Activated naive CD8-positive, alpha-beta T cell treated with anti-CD3 and anti-CD28 coated beads, Interleukin-2, amount 10 ng/mL, durations not matched to agents 7 days and 5 days (primary cell): ENCODE data around the gene GSTO2. TPM values are rescaled to one million over a fixed set of nuclear protein-coding genes. Genes with fewer than 3 reads are reported as not detected.
A peak's percentile ranks its signal among the peaks of the same experiment; 100 is the strongest.

Experiments
- ATAC-seq: fragments of 150-1000 bp; cut with Tn5 transposase; one replicate; pipeline ENCODE4 v1.10.0; 2021; ENCODE audit warnings: low read depth, moderate library complexity
- POLR2A ChIA-PET: fragments of 350-600 bp; sonication (Branson Sonifier 250); formaldehyde crosslinking; loops from one replicate; lab custom pipeline; 2021; ENCODE audit warnings: antibody characterized with exemption; lab: Charles Lee
- DNase-seq: peaks from one replicate; pipeline ENCODE4 v3.0.0; 2021
- H3K27ac Mint-ChIP-seq: one replicate; pipeline ENCODE4 v1.8.0; 2022; ENCODE audit warnings: mild to moderate bottlenecking, mixed read lengths
- H3K27me3 Mint-ChIP-seq: one replicate; pipeline ENCODE4 v1.8.0; 2022; ENCODE audit warnings: mild to moderate bottlenecking, moderate library complexity, mixed read lengths
- H3K36me3 Mint-ChIP-seq: one replicate; pipeline ENCODE4 v1.8.0; 2021; ENCODE audit warnings: mild to moderate bottlenecking, mixed read lengths
- H3K4me1 Mint-ChIP-seq: one replicate; pipeline ENCODE4 v1.8.0; 2021; ENCODE audit warnings: mixed read lengths
- H3K4me3 Mint-ChIP-seq: one replicate; pipeline ENCODE4 v1.8.0; 2022; ENCODE audit warnings: mild to moderate bottlenecking, moderate library complexity, mixed read lengths
- H3K9me3 Mint-ChIP-seq: one replicate; pipeline ENCODE4 v1.8.0; 2021; ENCODE audit warnings: mixed read lengths
- total RNA-seq, 2 experiments: library from RNA; stranded (reverse); gene quantifications; one replicate each; pipeline ENCODE4 v1.2.3, GENCODE V29; 2021

Gene GSTO2
- total RNA-seq, 2 experiments from 2014 or later, result 1.4 TPM

DNA sequence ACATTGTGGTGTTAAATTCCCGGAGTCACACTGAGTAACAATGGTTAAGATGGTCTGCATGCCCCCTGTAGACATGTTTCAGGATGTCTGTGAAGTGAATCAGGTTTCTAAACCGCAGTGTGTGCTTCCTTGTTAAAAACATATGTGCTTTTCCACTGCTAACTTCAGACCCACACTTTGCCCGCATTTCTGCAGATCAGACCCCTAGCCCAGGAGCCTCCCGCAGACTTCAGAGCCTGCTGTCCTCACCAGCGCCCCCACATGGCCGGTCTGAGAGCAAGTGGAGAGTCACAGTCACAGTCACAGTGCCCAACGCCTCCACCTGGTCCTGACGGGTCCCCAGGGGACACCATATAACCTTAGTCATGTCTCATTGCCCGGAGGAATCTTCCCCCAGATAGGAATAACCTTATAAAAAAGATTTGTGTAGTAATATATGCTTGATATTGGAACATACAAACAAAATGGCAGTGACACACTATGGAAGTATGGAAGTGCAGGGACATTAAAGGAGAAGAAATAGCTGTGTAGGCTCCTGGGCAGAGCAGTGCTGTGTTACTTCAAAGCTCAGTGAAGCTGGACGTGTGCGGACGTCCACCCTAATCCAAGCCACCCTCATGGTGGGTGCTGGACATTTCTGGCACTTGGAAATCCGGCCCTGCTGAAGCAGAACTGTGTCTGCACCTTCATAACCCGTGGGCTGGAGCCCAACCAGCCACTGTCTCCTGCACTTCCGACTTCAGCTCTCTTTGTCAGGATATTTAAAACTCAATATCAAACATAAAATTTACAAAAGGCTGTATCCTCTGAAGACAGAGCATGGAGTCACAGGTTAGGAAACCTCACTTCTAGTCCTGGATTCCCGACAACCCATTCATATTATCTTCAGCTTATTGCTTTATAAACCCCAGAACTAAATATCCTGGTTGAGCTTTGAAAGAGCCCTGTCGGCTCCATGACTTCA lies 29.0 kb downstream of the GSTO2 start:
- peaks cover 4% of the 10 kb centered on the region for H3K36me3 Mint-ChIP-seq
- DNase-seq (peak; percentile 57), ATAC-seq (no peak)
- H3K9me3 Mint-ChIP-seq, result peaks cover 4% of the 10 kb centered on the region
- peaks cover 27% of the 10 kb centered on the region for H3K4me1 Mint-ChIP-seq
- H3K27ac Mint-ChIP-seq, result no peak overlapping the region
- peaks cover 9% of the 10 kb centered on the region for H3K27me3 Mint-ChIP-seq
- POLR2A ChIA-PET, result interaction anchor here (3.7 kb wide), 1 partner anchor 40 kb away, joined by 13 read pairs; the partner anchor contains the start of gene ITPRIP
- no peak overlapping the region for H3K4me3 Mint-ChIP-seq

DNA sequence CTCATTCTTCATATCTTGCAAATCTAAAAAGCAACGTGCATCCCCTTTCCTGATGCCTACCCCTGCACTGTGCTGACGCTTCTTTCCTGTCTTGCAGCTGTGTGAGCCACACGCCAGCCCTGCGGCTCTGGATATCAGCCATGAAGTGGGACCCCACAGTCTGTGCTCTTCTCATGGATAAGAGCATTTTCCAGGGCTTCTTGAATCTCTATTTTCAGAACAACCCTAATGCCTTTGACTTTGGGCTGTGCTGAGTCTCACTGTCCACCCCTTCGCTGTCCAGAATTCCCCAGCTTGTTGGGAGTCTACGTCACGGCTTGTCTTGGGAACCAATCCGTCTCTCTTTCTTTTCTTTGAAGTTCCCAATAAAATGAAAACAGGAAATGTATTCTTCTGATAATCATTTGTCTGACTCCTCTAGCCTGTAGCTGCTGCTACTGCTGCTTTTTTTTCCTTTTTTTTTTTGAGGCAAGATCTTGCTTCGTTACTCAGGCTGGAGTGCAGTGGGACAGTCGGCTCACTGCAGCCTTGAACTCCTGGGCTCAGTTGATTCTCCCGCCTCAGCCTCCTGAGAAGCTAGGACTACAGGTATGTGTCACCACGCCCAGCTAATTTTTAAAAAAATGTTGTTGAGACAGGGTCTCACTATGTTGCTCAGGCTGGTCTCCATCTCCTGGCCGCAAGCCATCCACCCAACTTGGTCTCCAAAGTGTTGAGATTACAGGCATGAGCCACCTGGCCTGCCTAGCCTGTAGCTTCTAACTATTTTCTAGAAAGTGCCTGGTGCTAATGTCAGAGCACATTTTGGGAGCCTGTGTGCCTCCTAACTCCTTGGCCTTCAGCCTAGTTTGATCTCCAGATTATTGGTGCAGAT lies 30.3 kb downstream of the GSTO2 start:
- ATAC-seq (no peak), DNase-seq (no peak)
- peaks cover 11% of the 10 kb centered on the region for H3K9me3 Mint-ChIP-seq
- no peak overlapping the region for H3K4me3 Mint-ChIP-seq
- no peak overlapping the region for H3K27ac Mint-ChIP-seq
- POLR2A ChIA-PET, result interaction anchor here (3.7 kb wide), 1 partner anchor 39 kb away, joined by 13 read pairs; the partner anchor contains the start of gene ITPRIP
- peaks cover 36% of the 10 kb centered on the region for H3K4me1 Mint-ChIP-seq
- H3K27me3 Mint-ChIP-seq, result peaks cover 9% of the 10 kb centered on the region
- H3K36me3 Mint-ChIP-seq, result peaks cover 12% of the 10 kb centered on the region

DNA sequence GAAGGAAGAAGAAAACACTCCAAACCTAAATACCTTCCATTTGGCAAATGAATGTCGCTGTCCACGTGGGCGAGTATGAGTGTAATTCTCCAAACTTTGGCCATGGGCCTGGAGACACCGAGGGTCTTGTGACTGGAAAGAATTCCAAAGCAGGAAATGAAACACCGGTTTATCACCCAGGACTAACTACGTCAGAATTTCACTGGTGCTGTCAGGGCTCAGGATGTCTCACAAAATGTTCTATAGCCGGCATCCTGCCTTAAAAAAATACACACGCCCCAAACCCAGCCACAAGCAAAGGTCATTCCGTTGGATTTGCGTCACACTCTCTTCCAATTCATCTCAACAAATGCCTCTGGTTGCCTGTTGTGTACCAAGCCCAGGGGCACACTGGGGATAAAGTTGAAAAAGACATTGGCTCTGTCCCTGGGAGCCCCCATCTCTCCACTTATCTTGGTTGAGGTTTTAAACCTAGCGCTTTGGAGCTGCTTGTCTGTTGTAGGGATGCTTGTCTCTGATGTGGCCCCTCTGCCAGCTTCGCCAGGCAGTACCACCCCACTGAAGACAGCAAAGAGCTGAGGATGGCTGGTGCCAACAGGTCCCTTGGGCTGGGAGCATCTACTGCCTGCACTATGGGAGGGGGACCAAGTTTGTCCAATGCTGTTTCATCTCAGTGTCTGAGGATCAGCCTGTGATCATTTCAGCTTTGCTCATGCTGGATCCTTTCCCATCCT lies 31.2 kb downstream of the GSTO2 start:
- DNase-seq (no peak), ATAC-seq (no peak)
- no peak overlapping the region for H3K4me3 Mint-ChIP-seq
- POLR2A ChIA-PET, result interaction anchor here (1.0 to 3.7 kb wide), 2 partner anchors 31 to 38 kb away, joined by 4 to 13 read pairs; partner anchors contain the start of genes GSTO2 and ITPRIP
- H3K4me1 Mint-ChIP-seq, result peaks cover 36% of the 10 kb centered on the region
- H3K36me3 Mint-ChIP-seq, result peaks cover 14% of the 10 kb centered on the region
- peaks cover 4% of the 10 kb centered on the region for H3K27me3 Mint-ChIP-seq
- H3K9me3 Mint-ChIP-seq, result peaks cover 11% of the 10 kb centered on the region
- peak overlapping the region; percentile 84 for H3K27ac Mint-ChIP-seq

DNA sequence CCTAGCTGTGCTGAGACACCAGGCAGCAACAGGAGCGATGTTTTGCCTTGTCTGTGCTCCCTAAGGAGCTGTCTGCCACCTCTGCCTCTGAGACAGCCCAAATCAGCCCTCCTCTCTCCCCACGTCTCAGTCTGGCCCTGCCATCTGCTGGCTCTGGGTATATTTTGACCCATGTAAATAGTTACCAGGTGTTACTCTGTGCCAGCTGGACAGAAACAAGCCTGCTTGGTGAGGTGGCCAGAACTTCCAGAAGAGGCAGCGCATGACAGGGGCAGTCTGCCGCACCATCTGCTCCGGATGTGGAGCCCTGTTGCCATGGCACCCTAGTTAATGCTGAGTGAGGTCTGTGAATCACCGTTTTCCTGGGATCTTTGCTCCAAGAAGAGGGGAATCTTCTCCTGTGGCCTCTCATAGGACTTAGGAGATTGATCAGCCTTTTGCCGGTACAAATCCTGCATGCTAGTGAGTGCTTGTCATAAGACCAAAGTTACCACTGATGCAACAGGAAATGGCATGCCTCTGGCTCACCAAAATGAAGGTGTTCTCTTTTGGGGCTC lies 31.8 kb downstream of the GSTO2 start:
- Mint-ChIP-seq H3K27ac (peak overlapping the region; percentile 84), H3K9me3 (peaks cover 11% of the 10 kb centered on the region), H3K36me3 (peaks cover 14% of the 10 kb centered on the region), H3K4me3 (peak overlapping the region; percentile 51), H3K4me1 (peaks cover 39% of the 10 kb centered on the region), H3K27me3 (peaks cover 4% of the 10 kb centered on the region)
- DNase-seq (no peak), ATAC-seq (peak; percentile 69)
- POLR2A ChIA-PET, result interaction anchor here (1.0 to 3.7 kb wide), 2 partner anchors 32 to 38 kb away, joined by 4 to 13 read pairs; partner anchors contain the start of genes GSTO2 and ITPRIP

DNA sequence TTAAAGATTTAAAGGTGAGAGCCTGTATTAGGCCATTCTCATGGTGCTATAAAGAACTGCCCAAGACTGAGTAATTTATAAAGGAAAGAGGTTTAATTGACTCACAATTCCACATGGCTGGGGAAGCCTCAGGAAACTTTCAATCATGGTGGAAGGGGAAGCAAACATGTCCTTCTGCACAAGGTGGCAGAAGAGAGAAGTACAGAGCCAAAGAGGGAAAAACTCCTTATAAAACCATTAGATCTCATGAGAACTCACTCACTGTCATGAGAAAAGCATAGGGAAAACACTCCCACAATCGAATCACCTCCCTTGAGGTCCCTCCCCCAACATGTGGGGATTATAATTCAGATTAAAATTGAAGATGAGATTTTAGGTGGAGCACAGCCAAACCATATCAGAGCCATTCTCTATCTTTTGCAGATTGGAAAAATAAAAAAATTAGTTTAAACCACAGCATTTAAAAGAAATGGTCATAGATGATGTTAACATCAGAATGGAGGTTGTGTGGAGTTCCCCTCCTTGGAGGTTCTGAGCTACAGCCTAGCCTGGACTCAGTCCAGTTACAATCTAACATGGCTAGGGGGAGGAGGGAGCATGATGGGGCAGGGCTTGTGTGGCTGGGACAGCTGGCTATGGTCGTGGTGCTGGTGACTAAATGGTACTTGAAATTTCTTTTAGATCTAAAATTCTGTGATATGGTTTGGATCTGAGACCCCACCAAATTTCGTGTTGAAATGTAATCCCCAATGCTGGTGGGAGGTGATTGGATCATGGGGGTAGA lies 33.1 kb downstream of the GSTO2 start:
- POLR2A ChIA-PET, result no interaction called here
- Mint-ChIP-seq H3K4me1 (peaks cover 42% of the 10 kb centered on the region), H3K9me3 (peaks cover 11% of the 10 kb centered on the region), H3K4me3 (no peak overlapping the region), H3K27ac (peak overlapping the region; percentile 84), H3K36me3 (peaks cover 14% of the 10 kb centered on the region), H3K27me3 (peaks cover 3% of the 10 kb centered on the region)
- ATAC-seq (no peak), DNase-seq (no peak)

DNA sequence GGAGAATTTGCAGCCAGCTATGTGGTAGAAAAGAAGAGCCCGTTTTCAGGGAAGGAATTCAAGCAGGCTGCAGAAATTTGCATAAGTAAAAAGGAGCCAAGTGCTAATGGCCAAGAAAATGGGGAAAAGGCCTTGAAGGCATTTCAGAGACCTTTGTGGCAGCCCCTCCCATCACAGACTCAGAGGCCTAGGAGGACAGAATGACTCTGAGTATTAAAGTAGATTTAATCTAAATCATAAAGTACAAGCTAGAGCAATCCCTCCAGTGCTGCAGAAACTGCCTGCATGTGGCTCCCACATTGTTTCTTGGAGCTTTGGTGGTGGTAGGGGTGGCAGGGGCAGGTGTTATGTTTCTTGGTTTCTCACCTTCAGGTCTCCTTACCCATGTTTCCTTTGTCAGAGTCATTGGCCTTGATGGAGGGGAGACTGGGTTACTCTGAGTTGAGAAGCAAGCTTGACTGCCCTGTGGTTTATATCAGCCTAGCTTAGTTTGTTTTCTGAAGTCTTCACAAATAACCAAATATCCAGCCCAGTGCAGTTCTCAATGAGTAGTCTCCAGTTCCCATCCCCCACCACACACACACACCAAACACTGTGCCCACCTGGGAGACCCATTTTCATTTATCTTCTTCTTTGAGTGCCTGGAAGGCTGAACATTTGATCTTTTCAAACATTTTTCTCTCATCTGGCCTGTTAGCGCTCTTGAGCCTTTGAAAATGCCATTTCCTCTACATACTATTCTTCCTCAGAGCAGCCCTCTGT lies 34.8 kb downstream of the GSTO2 start:
- no peak for ATAC-seq
- Mint-ChIP-seq H3K9me3 (peaks cover 11% of the 10 kb centered on the region), H3K4me1 (peaks cover 57% of the 10 kb centered on the region), H3K27me3 (peaks cover 3% of the 10 kb centered on the region), H3K4me3 (no peak overlapping the region), H3K36me3 (peaks cover 17% of the 10 kb centered on the region), H3K27ac (peak overlapping the region; percentile 32)
- POLR2A ChIA-PET, result interaction anchor here (0.8 to 2.0 kb wide), 3 partner anchors 20 to 50 kb away, joined by 4 to 6 read pairs (median 5); partner anchors contain the start of genes CFAP58 and ITPRIP
- no peak for DNase-seq

DNA sequence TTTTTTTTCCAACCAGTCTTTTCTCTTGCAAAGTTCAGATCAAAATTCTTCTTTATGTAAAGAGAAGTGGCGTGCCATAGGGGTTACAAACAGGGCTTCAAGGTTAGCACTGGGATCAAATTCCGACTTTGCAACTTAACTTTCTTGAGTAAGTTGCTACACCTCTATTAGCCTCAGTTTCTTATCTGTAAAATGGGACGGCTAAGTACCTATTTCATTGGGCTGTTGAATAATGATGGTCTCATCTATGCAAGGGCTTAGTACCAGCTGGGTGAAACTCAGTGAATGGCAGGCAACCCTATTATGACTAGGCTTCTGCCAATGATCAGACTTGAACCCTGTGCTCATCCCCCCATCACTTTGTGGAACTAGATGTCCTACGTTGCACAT lies 35.4 kb downstream of the GSTO2 start:
- peaks cover 3% of the 10 kb centered on the region for H3K27me3 Mint-ChIP-seq
- peaks cover 61% of the 10 kb centered on the region for H3K4me1 Mint-ChIP-seq
- H3K36me3 Mint-ChIP-seq, result peaks cover 19% of the 10 kb centered on the region
- H3K4me3 Mint-ChIP-seq, result no peak overlapping the region
- no peak for DNase-seq
- no peak for ATAC-seq
- POLR2A ChIA-PET, result interaction anchor here (0.8 to 4.3 kb wide), 4 partner anchors 17 to 49 kb away, joined by 4 to 19 read pairs (median 6); partner anchors contain the start of genes CFAP58 and ITPRIP
- H3K27ac Mint-ChIP-seq, result peak overlapping the region; percentile 32
- H3K9me3 Mint-ChIP-seq, result peaks cover 11% of the 10 kb centered on the region

DNA sequence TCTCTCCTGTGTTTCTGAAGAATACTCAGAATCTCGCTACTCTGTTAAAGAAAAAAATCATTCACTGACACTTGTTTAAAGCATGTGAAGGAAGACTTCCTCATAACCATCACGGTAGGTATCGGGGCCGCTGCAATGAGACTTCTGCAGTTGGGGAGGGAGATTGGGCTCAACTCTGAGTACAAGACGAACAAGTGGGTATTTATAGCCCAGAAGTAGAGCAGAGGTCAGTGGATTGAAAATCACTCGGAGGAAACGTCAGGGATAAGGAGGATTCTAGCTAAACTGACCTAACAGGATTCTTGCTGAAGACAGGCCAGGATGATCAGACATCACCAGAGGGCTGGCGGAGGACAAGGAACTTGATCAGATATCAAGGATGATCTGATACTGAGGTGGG lies 35.9 kb downstream of the GSTO2 start:
- H3K27ac Mint-ChIP-seq, result peak overlapping the region; percentile 42
- peaks cover 3% of the 10 kb centered on the region for H3K27me3 Mint-ChIP-seq
- no peak overlapping the region for H3K4me3 Mint-ChIP-seq
- peaks cover 61% of the 10 kb centered on the region for H3K4me1 Mint-ChIP-seq
- ATAC-seq (no peak), DNase-seq (no peak)
- H3K9me3 Mint-ChIP-seq, result peaks cover 11% of the 10 kb centered on the region
- peaks cover 21% of the 10 kb centered on the region for H3K36me3 Mint-ChIP-seq
- POLR2A ChIA-PET, result interaction anchor here (0.8 to 4.3 kb wide), 5 partner anchors 17 to 49 kb away, joined by 3 to 40 read pairs (median 11); partner anchors contain the start of gene ITPRIP

DNA sequence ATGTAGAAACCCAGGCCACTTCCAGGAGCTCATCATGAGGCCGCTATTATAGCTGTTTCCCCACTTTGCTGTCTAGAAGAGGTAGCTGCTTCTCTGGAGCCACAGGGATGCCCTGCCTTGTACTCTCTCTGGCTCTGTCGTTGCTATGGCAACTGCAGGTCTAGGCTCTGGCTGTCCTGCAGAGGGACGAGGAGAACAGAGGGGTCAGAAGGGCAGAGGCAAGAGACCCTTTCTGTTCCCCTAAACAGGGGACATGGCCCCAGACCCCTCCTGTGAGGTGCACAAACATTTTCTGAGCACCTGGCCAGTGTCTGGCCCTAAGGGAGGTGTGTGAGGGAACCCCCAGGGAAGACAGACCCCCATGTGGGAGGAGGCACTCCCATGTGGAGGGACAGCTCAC lies 37.9 kb downstream of the GSTO2 start:
- no peak overlapping the region for H3K27ac Mint-ChIP-seq
- DNase-seq (peak; percentile 18), ATAC-seq (no peak)
- H3K9me3 Mint-ChIP-seq, result peaks cover 10% of the 10 kb centered on the region
- POLR2A ChIA-PET, result interaction anchor here (1.2 to 4.3 kb wide), 7 partner anchors 15 to 47 kb away, joined by 3 to 40 read pairs (median 7); partner anchors contain the start of genes CFAP58 and ITPRIP
- H3K4me1 Mint-ChIP-seq, result peaks cover 51% of the 10 kb centered on the region
- H3K27me3 Mint-ChIP-seq, result no peaks in the 10 kb centered on the region
- no peak overlapping the region for H3K4me3 Mint-ChIP-seq
- peaks cover 30% of the 10 kb centered on the region for H3K36me3 Mint-ChIP-seq

DNA sequence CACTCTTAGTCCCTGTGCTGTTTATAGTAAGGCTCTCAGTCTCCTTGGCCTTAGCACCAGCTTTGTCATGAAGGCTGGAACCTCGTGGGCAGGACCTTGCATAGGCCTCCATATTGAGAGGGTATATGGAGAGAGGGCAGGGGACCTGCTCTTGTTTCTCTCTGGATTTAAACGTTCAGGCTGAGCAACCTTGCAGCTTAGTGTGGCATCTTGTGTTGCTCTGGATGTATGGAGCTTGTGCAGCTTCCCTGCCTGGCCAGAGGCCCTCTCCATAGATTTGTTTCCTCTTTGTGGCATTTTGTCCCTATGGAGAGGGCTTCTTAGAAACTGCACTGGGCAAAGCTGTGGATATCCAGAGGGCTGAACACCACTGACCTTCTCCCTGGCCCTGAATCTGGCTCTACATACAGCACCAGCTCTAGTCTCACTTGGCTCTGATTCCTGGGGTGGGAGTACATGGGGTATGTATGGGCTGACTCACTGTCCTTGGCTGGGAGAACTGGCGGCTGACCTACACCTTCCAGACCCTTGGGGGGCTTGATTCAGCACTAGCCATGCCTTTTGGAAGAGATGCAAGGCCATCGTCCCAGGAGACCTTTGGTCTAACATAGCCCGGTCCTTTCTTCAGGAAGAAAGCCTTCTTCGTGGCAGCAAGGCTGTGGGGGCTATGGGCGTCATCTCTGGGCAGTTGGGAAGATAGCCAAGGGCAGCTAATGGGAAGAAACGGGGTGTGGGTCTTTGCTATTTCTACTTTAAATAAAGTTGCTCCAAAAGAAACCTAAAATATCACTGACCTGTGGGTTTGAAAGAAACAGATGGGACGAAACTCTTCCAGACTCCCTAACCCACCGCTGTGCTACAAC lies 38.8 kb downstream of the GSTO2 start:
- Mint-ChIP-seq H3K9me3 (peaks cover 7% of the 10 kb centered on the region), H3K36me3 (peaks cover 32% of the 10 kb centered on the region), H3K27me3 (no peaks in the 10 kb centered on the region), H3K4me3 (peak overlapping the region; percentile 78), H3K27ac (peak overlapping the region; percentile 81), H3K4me1 (peaks cover 58% of the 10 kb centered on the region)
- no peak for DNase-seq
- POLR2A ChIA-PET, result interaction anchor here (1.2 to 4.3 kb wide), 6 partner anchors 14 to 46 kb away, joined by 3 to 40 read pairs (median 8); partner anchors contain the start of genes CFAP58 and ITPRIP
- no peak for ATAC-seq
